ENCODE results near the gene HES4.
"Not testable (repeated sequence)": the region's sequence is repeated elsewhere in the genome, so short reads cannot be mapped to it uniquely, and the experiment has no call there.

HES4 gene

GRCh38 chr1:978835-979743 lies 20.8 kb downstream of the HES4 start:
- no peak for DNase-seq

- DNase-seq: no peak
Measured at GRCh38 chr1:978069-978834, 21.6 kb downstream of the HES4 start.

GRCh38 chr1:976791-977190 lies 23.1 kb downstream of the HES4 start:
- DNase-seq: not testable (repeated sequence)

GRCh38 chr1:975896-976683 lies 23.8 kb downstream of the HES4 start:
- DNase-seq: peak; percentile 78

GRCh38 chr1:975365-975764 lies 24.5 kb downstream of the HES4 start:
- no peak for DNase-seq

DNA sequence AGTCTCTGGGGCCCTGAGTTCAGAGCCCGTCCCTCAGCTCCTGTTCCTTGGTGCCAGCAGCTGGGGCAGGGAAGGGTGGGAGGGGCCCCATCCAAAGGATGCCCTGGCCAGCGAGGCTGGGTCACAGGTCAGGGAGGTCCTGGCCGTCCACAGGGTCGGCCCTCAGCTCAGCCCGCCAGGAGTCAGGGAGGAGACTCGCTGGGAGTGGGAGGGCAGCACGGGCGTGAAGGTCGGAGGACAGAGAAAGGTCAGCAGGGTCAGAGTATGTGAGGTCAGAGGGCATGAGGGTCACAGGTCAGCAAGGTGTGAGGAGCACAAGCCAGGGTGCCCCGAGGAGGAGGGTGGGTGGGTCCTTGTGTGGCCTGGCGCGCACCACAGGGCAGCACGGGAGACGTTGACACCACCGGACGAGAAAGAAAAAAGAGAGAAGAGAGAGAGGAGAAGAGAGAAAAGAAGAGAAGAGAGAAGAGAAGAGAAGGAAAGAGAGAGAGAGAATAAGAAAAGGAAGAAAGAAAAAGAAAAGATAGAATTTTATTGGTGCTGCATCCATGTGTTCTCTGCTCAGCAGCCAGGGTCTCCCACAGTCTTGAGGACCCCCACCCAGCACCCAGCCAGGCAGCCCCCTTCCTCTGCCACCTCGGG lies 25.1 kb downstream of the HES4 start:
- DNase-seq: no peak

DNA sequence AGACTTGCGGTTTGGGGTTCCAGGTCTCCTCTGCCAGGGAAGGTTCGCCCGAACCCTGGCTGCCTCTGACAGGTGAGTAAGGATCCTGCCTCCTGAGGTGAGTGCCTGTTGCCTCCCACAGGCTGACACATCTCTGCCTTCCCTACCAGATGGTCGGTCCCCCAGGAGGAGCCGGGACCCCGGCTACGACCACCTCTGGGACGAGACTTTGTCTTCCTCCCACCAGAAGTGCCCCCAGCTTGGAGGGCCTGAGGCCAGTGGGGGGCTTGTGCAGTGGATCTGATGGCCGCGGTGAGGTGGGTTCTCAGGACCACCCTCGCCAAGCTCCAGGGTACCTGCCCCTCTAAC lies 25.6 kb downstream of the HES4 start:
- no peak for DNase-seq

- DNase-seq: no peak
Measured at GRCh38 chr1:973459-974292, 26.2 kb downstream of the HES4 start.

DNA sequence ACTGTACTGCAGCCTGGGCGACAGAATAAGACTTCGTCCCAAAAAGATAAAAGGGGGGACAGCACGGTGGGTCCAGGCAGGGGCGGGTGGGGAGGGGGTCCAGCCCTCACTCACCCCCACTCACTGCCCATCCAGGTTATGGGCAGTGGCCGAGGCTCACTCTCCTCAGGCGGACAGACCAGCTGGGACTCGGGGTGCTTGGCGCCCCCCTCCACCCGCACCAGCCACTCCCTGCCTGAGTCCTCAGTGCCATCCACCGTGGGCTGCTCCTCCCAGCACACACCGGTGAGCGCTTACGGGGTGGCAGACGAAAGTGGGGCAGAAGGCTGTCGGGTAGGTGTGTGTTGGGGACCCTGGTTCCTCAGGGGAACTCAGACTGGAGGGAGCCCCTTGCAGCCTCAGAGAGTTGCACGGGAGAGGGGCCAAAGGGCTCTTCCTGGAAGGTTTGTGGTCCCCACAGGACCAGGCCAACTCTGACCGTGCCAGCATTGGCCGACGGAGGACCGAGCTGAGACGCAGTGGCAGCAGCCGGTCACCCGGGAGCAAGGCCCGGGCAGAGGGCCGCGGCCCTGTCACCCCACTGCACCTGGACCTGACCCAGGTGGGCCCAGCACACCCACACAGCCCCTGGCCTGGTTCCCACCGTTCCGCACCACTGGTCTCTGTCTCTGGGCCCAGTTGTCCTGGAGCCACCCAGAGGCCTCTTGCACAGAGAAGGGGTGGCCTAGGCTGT lies 27.0 kb downstream of the HES4 start:
- DNase-seq: no peak

GRCh38 chr1:971751-972506 lies 28.0 kb downstream of the HES4 start:
- DNase-seq: no peak

- no peak for DNase-seq
Measured at GRCh38 chr1:970973-971730, 28.7 kb downstream of the HES4 start.

DNA sequence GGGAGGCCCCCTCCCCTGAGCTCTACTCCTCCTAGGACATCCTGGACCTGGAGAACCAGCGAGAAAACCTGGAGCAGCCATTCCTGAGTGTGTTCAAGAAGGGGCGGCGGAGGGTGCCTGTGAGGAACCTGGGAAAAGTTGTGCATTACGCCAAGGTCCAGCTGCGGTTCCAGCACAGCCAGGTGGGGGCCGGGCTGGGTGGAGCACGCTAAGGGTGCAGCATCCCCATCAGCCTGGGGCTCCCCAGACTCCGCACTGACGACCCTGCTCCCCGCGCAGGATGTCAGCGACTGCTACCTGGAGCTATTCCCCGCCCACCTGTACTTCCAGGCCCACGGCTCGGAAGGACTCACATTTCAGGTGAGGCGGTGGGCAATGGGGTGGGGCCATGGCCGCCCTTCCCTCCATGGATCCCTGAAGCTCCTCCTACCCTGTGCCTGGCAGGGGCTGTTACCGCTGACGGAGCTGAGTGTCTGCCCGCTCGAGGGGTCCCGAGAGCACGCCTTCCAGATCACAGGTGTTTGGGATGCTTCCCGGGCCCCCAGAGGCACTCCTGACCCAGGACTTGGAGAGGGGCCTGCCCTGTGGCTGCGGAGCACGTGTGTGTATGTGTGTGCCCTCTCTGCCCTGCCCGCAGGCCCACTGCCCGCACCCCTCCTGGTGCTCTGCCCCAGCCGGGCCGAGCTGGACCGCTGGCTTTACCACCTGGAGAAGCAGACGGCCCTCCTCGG lies 29.5 kb downstream of the HES4 start:
- no peak for DNase-seq

DNA sequence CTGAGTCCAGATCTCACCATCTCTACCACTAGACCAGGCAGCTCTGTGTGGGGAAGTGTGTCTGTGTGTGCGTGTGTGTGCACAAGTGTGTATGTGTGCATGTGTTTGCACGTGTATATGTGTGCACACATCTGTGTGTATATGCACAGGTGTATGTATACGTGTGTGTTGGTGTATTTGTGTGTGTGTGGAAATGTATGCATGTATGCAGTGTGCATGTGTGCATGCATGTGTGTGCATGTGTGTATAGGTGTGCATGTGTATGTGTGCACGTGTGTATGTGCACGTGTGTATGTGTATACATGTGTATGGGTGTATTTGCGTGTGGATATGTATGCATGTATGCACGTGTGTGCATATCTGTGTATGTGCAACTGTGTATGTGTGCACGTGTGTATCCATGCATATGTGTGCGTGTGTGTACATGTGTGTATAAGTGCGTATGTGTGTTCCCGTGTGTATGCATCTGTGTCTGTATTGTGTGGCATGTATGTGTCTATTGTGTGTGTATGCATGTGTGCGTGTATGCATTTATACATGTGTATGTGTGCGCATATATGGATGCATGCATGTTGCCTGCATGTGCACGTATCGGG lies 30.5 kb downstream of the HES4 start:
- DNase-seq: no peak

DNA sequence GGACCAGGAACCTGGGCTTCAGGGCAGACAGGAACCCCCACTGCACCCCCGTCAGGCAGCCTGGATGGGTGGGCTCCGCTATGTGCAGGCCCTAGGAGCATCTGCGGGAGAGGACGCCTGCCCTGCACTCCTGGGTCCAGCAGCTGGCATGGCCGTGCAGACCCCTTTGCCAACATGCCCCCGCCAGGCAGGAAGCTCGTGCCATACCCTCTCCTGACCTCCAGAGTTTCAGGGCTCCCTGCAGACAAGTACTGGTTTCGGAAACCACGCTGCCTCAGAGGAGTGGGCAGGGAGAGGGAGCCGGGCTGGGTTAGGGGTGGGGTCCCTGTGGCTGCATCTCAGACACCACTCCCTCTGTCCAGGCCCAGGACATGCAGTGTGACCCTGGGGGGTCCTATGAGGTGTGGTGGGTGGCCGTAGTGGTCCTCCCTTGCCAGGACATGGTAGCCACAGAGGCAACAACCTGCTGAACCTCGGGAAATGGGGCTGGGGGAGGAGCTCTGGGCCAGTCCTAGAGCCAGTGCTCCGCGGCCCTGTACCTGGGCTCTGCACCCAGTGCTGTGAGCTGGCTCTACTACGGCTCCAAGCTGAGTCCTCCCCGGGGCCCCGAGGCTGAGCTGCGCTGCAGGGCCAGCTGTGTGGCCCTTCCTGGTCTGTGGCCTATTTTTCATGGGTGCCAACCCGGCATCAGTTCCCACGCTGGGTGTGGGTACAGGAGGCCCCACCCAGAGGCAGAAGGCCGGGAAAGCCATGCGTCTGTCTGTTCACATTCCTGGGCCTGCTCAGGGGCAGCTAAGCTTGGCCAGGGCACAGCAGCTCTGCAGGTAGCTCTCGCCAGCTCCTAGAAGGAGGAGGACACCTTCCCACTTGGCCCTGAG lies 32.2 kb downstream of the HES4 start:
- DNase-seq: no peak

DNA sequence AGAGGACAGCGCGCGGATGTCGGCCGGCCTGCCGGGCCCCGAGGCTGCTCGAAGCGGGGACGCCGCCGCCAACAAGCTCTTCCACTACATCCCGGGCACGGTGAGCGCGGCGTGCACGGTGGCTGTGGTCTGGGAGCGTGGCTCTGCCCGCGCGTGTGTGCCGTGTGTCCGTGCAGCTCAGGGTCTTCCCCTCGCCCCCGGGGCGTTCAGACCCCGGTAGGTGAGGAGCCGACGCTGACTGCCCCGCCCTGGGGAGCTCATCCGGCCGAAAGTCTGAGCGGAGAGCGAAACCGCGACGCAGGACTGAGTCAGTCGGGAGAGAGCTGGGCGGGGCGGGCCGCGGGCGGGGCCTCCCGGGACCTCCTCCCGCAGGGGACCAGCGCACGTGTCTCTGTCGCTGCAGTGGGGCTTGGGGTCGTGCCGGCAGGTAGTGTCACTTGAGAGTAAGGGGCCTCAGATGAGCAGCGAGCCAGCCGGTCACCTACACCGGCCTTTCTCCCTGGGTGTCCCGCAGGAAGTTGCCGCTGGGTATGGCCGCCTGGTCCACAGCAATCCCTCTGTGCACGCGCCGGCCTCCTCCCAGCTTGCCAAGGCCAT lies 33.1 kb downstream of the HES4 start:
- peak; percentile 80 for DNase-seq

- DNase-seq: peak; percentile 80
Measured at GRCh38 chr1:966135-966703, 33.7 kb downstream of the HES4 start, which contains the start of gene PLEKHN1. PLEKHN1 (plus strand) TSS chr1:966482; CDS start chr1:966532, 50 bp downstream.
